H1 (cell line): ENCODE measurements around the gene GTF2F2. TPM values are rescaled to one million over a fixed set of nuclear protein-coding genes. Genes with fewer than 3 reads are reported as not detected.
A peak's percentile ranks its signal among the peaks of the same experiment; 100 is the strongest.

Source experiments
- CTCF ChIA-PET: fragments of 300-600 bp; sonication (Branson Sonifier 250); formaldehyde crosslinking; loops from one replicate; lab custom pipeline; 2021; ENCODE audit not compliant: partially characterized antibody; lab: Charles Lee
- POLR2A ChIA-PET: fragments of 300-600 bp; sonication (Branson Sonifier 250); formaldehyde crosslinking; loops from one replicate; lab custom pipeline; 2021; ENCODE audit warnings: inconsistent platforms; ENCODE audit not compliant: partially characterized antibody; lab: Charles Lee
- DNase-seq, 2 experiments: peaks; one replicate each; pipeline versions ENCODE4 v3.0.0 to v3.0.0-alpha.2; 2010 to 2022; ENCODE audit warnings: low spot score in 2 of 2, low read depth in 1 of 2, mixed read lengths in 1 of 2
- FAIRE-seq: peaks from 2 replicates; lab custom pipeline; 2011; peaks lifted over from hg19 to GRCh38; lab: Jason Lieb, UNC
- H2AFZ ChIP-seq: 2 replicates; pipeline ENCODE4 v1.8.1; 2012; ENCODE audit warnings: low read length, inconsistent platforms
- H2AK5ac ChIP-seq: 2 replicates; pipeline ENCODE4 v1.6.1; 2013; ENCODE audit warnings: low read depth, low read length
- H2BK120ac ChIP-seq: replicated peaks from 2 replicates; pipeline ENCODE3; 2013; ENCODE audit warnings: low read depth, low read length, inconsistent platforms
- H2BK12ac ChIP-seq: 2 replicates; pipeline ENCODE4 v1.6.1; 2013; ENCODE audit warnings: low read depth, low read length
- H2BK15ac ChIP-seq: 2 replicates; pipeline ENCODE4 v1.6.1; 2013; ENCODE audit warnings: low read length
- H2BK20ac ChIP-seq: 2 replicates; pipeline ENCODE4 v1.6.1; 2013; ENCODE audit warnings: low read length
- H2BK5ac ChIP-seq: 2 replicates; pipeline ENCODE4 v1.6.1; 2013; ENCODE audit warnings: low read depth, low read length
- H3K14ac ChIP-seq: 2 replicates; pipeline ENCODE4 v1.6.1; 2013; ENCODE audit warnings: inconsistent platforms; ENCODE audit not compliant: insufficient read length
- H3K18ac ChIP-seq: 2 replicates; pipeline ENCODE4 v1.6.1; 2013; ENCODE audit warnings: low read length; ENCODE audit errors: extremely low read depth
- H3K23ac ChIP-seq: 2 replicates; pipeline ENCODE4 v1.6.1; 2013; ENCODE audit warnings: inconsistent platforms; ENCODE audit not compliant: insufficient read length
- H3K23me2 ChIP-seq: 2 replicates; pipeline ENCODE4 v1.6.1; 2013; ENCODE audit warnings: low read depth, low read length
- H3K27ac ChIP-seq: 2 replicates; pipeline ENCODE4 v1.6.1; 2011; ENCODE audit warnings: low read depth, low read length, inconsistent platforms
- H3K27me3 ChIP-seq, 4 experiments: replicated peaks in 1 of 4; 1 replicate in 1 of 4; 2 replicates in 3 of 4; pipeline versions ENCODE4 v1.6.1 to v1.8.1; 2011 to 2013; ENCODE audit warnings: low read length in 3 of 4, mild to moderate bottlenecking in 3 of 4, inconsistent platforms in 2 of 4, mixed read lengths in 2 of 4, moderate library complexity in 1 of 4; ENCODE audit not compliant: control insufficient read depth in 3 of 4, insufficient read depth in 3 of 4; ENCODE audit errors: extremely low read depth in 1 of 4
- H3K36me3 ChIP-seq, 4 experiments: 2 replicates each; pipeline versions ENCODE4 v1.6.1 to v1.8.1; 2011 to 2013; ENCODE audit warnings: mild to moderate bottlenecking in 4 of 4, low read length in 3 of 4, moderate library complexity in 2 of 4, control low read depth in 1 of 4, inconsistent platforms in 1 of 4; ENCODE audit not compliant: insufficient read depth in 4 of 4, control insufficient read depth in 2 of 4
- H3K4ac ChIP-seq: replicated peaks from 2 replicates; pipeline ENCODE3; 2013; ENCODE audit warnings: low read length, low read depth, mixed read lengths, inconsistent platforms; ENCODE audit not compliant: insufficient read length
- H3K4me1 ChIP-seq, 4 experiments: replicated peaks in 1 of 4; 1 replicate in 1 of 4; 2 replicates in 3 of 4; pipeline versions ENCODE4 v1.6.1 to v1.8.1; 2011 to 2013; ENCODE audit warnings: low read length in 3 of 4, inconsistent platforms in 2 of 4, mixed read lengths in 1 of 4; ENCODE audit not compliant: insufficient read depth in 4 of 4, control insufficient read depth in 3 of 4
- H3K4me2 ChIP-seq, 2 experiments: 2 replicates each; pipeline versions ENCODE4 v1.6.1 to v1.8.1; 2011 to 2013; ENCODE audit warnings: low read depth in 2 of 2, low read length in 2 of 2, control low read depth in 1 of 2, inconsistent platforms in 1 of 2, mild to moderate bottlenecking in 1 of 2; ENCODE audit not compliant: insufficient read depth in 1 of 2
- H3K4me3 ChIP-seq, 4 experiments: fragments of 200-600, 300-600 bp in 1 of 4; sonication (generic), shearing (Covaris generic), sonication (Bioruptor Twin) in 1 of 4; 2 replicates each; pipeline versions ENCODE4 v1.5.1 to v1.8.1; 2011 to 2016; ENCODE audit warnings: low read length in 4 of 4, low read depth in 3 of 4, control low read depth in 2 of 4, inconsistent platforms in 2 of 4, mild to moderate bottlenecking in 2 of 4, mixed read lengths in 1 of 4, moderate library complexity in 1 of 4; ENCODE audit not compliant: insufficient read depth in 2 of 4; ENCODE audit errors: extremely low read depth in 1 of 4
- H3K56ac ChIP-seq: replicated peaks from 2 replicates; pipeline ENCODE3; 2013; ENCODE audit warnings: low read depth, mild to moderate bottlenecking, mixed read lengths, low read length, inconsistent platforms; ENCODE audit not compliant: insufficient read length
- H3K79me1 ChIP-seq: 2 replicates; pipeline ENCODE4 v1.6.1; 2013; ENCODE audit warnings: low read depth, low read length, control low read depth
- H3K79me2 ChIP-seq, 2 experiments: 2 replicates each; pipeline versions ENCODE4 v1.6.1 to v1.8.1; 2012 to 2013; ENCODE audit warnings: low read length in 2 of 2, mild to moderate bottlenecking in 2 of 2, inconsistent platforms in 1 of 2; ENCODE audit not compliant: insufficient read depth in 2 of 2, control insufficient read depth in 1 of 2
- H3K9ac ChIP-seq, 4 experiments: replicated peaks in 1 of 4; 1 replicate in 1 of 4; 2 replicates in 3 of 4; pipeline versions ENCODE4 v1.6.1 to v1.8.1; 2011 to 2013; ENCODE audit warnings: low read depth in 3 of 4, low read length in 3 of 4, control low read depth in 2 of 4, mild to moderate bottlenecking in 2 of 4, moderate library complexity in 2 of 4, inconsistent platforms in 1 of 4; ENCODE audit errors: extremely low read depth in 1 of 4
- H3K9me3 ChIP-seq, 2 experiments: 2 replicates each; pipeline versions ENCODE4 v1.6.1 to v1.8.1; 2012 to 2013; ENCODE audit warnings: mild to moderate bottlenecking in 2 of 2, moderate library complexity in 2 of 2, control low read depth in 1 of 2, inconsistent platforms in 1 of 2, low read depth in 1 of 2, low read length in 1 of 2, mixed read lengths in 1 of 2; ENCODE audit not compliant: insufficient read depth in 2 of 2
- H4K20me1 ChIP-seq, 2 experiments: replicated peaks in 1 of 2; 2 replicates each; pipeline versions ENCODE3 to v1.8.1; 2011 to 2013; ENCODE audit warnings: inconsistent platforms in 2 of 2, low read length in 2 of 2, mild to moderate bottlenecking in 1 of 2; ENCODE audit not compliant: insufficient read depth in 2 of 2, control insufficient read depth in 1 of 2
- H4K5ac ChIP-seq: 2 replicates; pipeline ENCODE4 v1.6.1; 2013; ENCODE audit warnings: low read length, low read depth, mixed read lengths, inconsistent platforms; ENCODE audit not compliant: insufficient read length
- H4K8ac ChIP-seq: 2 replicates; pipeline ENCODE4 v1.8.0; 2013; ENCODE audit warnings: mild to moderate bottlenecking, moderate library complexity, low read length, inconsistent platforms; ENCODE audit not compliant: insufficient read depth; ENCODE audit errors: extremely low read depth
- H4K91ac ChIP-seq: replicated peaks from 2 replicates; pipeline ENCODE3; 2013; ENCODE audit warnings: low read length, mixed read lengths, inconsistent platforms; ENCODE audit not compliant: insufficient read length
- CTCF ChIP-seq, 3 experiments: IDR thresholded peaks; 1 replicate in 2 of 3; 2 replicates in 1 of 3; pipeline versions ENCODE4 v1.5.1 to v1.6.1; 2011; ENCODE audit warnings: low read length in 3 of 3, mild to moderate bottlenecking in 3 of 3, inconsistent platforms in 2 of 3, low read depth in 1 of 3, moderate library complexity in 1 of 3; ENCODE audit not compliant: insufficient read depth in 1 of 3; ENCODE audit errors: control extremely low read depth in 1 of 3
- RAD21 ChIP-seq, 2 experiments: IDR thresholded peaks in 1 of 2; conservative IDR thresholded peaks in 1 of 2; 2 replicates each; pipeline ENCODE4 v1.6.1; 2011; ENCODE audit warnings: low read depth in 2 of 2, low read length in 2 of 2, improper control_type of control experiment in 1 of 2, inconsistent platforms in 1 of 2, mild to moderate bottlenecking in 1 of 2, moderate library complexity in 1 of 2
- SIX5 ChIP-seq: IDR thresholded peaks from 2 replicates; pipeline ENCODE4 v1.6.1; 2011; ENCODE audit warnings: mild to moderate bottlenecking, low read depth, low read length
- WGBS, 2 experiments: shearing (Covaris generic) in 1 of 2; methylation state at CpG; one replicate each; pipeline versions ENCODE4 v1.1.6 to v1.1.7; 2013 to 2015; ENCODE audit warnings: low lambda C conversion rate in 2 of 2, mixed read lengths in 2 of 2, inconsistent platforms in 1 of 2, low coverage in 1 of 2, missing lambda C conversion rate in 1 of 2; ENCODE audit not compliant: insufficient replicate concordance in 2 of 2, insufficient coverage in 1 of 2, insufficient read length in 1 of 2; ENCODE audit errors: extremely low coverage in 1 of 2, missing lambda C conversion rate in 1 of 2; 5-methylcytosine and 5-hydroxymethylcytosine counted together
- polyA plus RNA-seq, 7 experiments: library from polyadenylated mRNA; depleted of rRNA in 3 of 7; stranded (reverse) in 5 of 7; unstranded in 2 of 7; fragments of >200 nt in 5 of 7; fragments of 200-250 nt in 2 of 7; gene quantifications; 1 replicate in 5 of 7; 2 replicates in 1 of 7; 4 replicates in 1 of 7; pipeline versions ENCODE4 v1.2.1 to v1.2.3, GENCODE V29; 2011 to 2013; ENCODE audit warnings: missing spikeins in 2 of 7, mixed read lengths in 2 of 7
- total RNA-seq: library from RNA; stranded (reverse); fragmentation: NEBNext Ultra II Directional; extraction: Animal tissue kit (Norgen Biotek cat#: 25700); gene quantifications from 2 replicates; pipeline ENCODE4 v1.2.1, GENCODE V29; 2021

The GTF2F2 gene
- total and polyA plus RNA-seq, 2 of the 8 experiments (the other 6 are each of a cell fraction or from before 2014, with no cell fraction given) = 10.8 to 31.1 TPM

- Histone ChIP-seq H3K36me3 (no peaks in the 10 kb centered on the region), H3K23ac (no peak overlapping the region), H4K5ac (no peak overlapping the region), H3K27ac (no peak overlapping the region), H3K4me2 (no peak overlapping the region), H3K4me1 (no peaks in the 10 kb centered on the region), H2BK15ac (no peak overlapping the region), H3K23me2 (no peaks in the 10 kb centered on the region), H3K9ac (no peak overlapping the region), H3K4ac (no peak overlapping the region), H3K18ac (no peak overlapping the region), H2BK12ac (no peak overlapping the region), H3K79me2 (no peaks in the 10 kb centered on the region; a peak in 1 of 4 replicates), H4K8ac (no peak overlapping the region), H2BK5ac (no peak overlapping the region), H2AK5ac (no peak overlapping the region), H3K79me1 (no peaks in the 10 kb centered on the region; the same call in 1 of the 2 replicates), H2AFZ (no peak overlapping the region), H2BK120ac (no peak overlapping the region), H3K14ac (no peak overlapping the region), H3K56ac (no peak overlapping the region), H3K9me3 (no peaks in the 10 kb centered on the region), H4K20me1 (no peaks in the 10 kb centered on the region), H3K4me3 (no peak overlapping the region), H3K27me3 (no peaks in the 10 kb centered on the region), H4K91ac (no peak overlapping the region), H2BK20ac (no peak overlapping the region)
- POLR2A ChIA-PET = interaction anchor here (1.2 kb wide), 1 partner anchor 146 kb away, joined by 3 read pairs; no protein-coding TSS in a partner anchor
- FAIRE-seq = peak; percentile 71
- CTCF ChIA-PET = interaction anchor here (0.7 to 3.1 kb wide), 13 partner anchors 10 to 147 kb away, joined by 3 to 22 read pairs (median 4); no protein-coding TSS in a partner anchor
- DNase-seq = peak in 1 of 2 experiments; percentile 9
- 69% methylated on average over 15 of the region's 15 CpGs; no CpG with 5 or more reads in 1 of the 2 experiments for WGBS, 2 experiments
- TF ChIP-seq CTCF (IDR thresholded peaks at IDR 0.05; ENCODE audit: control extremely low read depth in 1 of 3, insufficient read depth in 1 of 3, low read depth in 1 of 3, low read length in 3 of 3) = peak; percentile 52 to 71 (median 60)
- no peak for TF ChIP-seq SIX5
- TF ChIP-seq RAD21 (IDR thresholded peaks at IDR 0.05 in 1 of 2, conservative IDR thresholded peaks at IDR 0.05 in 1 of 2; ENCODE audit: low read depth in 2 of 2, low read length in 2 of 2) = peak; percentile 66 to 74
These were observed 74.0 kb downstream of the GTF2F2 start for GRCh38 chr13:45194081-45194939.
